Measurements from ENCODE around the gene SPTBN5. TPM values are rescaled to one million over a fixed set of nuclear protein-coding genes. Genes with fewer than 3 reads are reported as not detected.

Gene SPTBN5
- total RNA-seq, 1 experiment from 2014 or later: 0.96 TPM

GRCh38 chr15:41824062-41824745 is 69.6 kb downstream of the SPTBN5 start:
- ChIA-PET POLR2A (no interaction called here), RAD21 (ENCODE audit: low non-redundant PET in 1 of 2, low total read pairs in 2 of 2, uncharacterized antibody in 2 of 2, unreplicated experiment in 2 of 2) (no interaction called here), CTCF (no interaction called here)
- Histone ChIP-seq H3K4me2 (ENCODE audit: low read length) (no peak overlapping the region), H2AFZ (ENCODE audit: low read depth, low read length, poor library complexity, severe bottlenecking) (no peak overlapping the region), H3K79me2 (ENCODE audit: insufficient read depth, low read length) (no peaks in the 10 kb centered on the region), H3K9me3 (ENCODE audit: control insufficient read depth in 1 of 2, insufficient read depth in 1 of 2, low read depth in 1 of 2, low read length in 2 of 2) (no peaks in the 10 kb centered on the region), H3K36me3 (ENCODE audit: control insufficient read depth in 1 of 2, insufficient read depth in 2 of 2, low read length in 2 of 2) (peaks cover 0 to 6% of the 10 kb centered on the region in 2 experiments; a peak in 2 of 4 replicates), H3K27ac (ENCODE audit: low read depth, low read length) (no peak overlapping the region), H4K20me1 (ENCODE audit: insufficient read depth) (no peaks in the 10 kb centered on the region), H3K27me3 (ENCODE audit: insufficient read depth, low read length) (no peaks in the 10 kb centered on the region), H3K9ac (ENCODE audit: low read length) (no peak overlapping the region), H3K4me1 (ENCODE audit: control insufficient read depth in 1 of 2, insufficient read depth in 2 of 2, low read length in 2 of 2) (peaks cover 6 to 13% of the 10 kb centered on the region in 2 experiments; a peak in 3 of 4 replicates), H3K4me3 (replicated peaks in 1 of 2; ENCODE audit: low read depth in 1 of 2, low read length in 2 of 2) (no peak overlapping the region), H3K9me2 (ENCODE audit: insufficient read depth) (no peaks in the 10 kb centered on the region)
- no TSS peak for BruUV-seq (replicated peaks)
- ATAC-seq: no peak
- intact Hi-C loops (cut with micrococcal nuclease): no loop called here
- TF ChIP-seq ATF3 (IDR thresholded peaks at IDR 0.05): no peak
- TF ChIP-seq EZH2 (IDR thresholded peaks at IDR 0.05): no peak
- TF ChIP-seq POLR2A (IDR thresholded peaks at IDR 0.05; ENCODE audit: borderline replicate concordance, extremely low read depth, insufficient read depth, insufficient read length): no peak
- TF ChIP-seq EZH2phosphoT487 (IDR thresholded peaks at IDR 0.05; ENCODE audit: borderline replicate concordance): no peak
- TF ChIP-seq TCF7L2 (IDR thresholded peaks at IDR 0.05; ENCODE audit: borderline replicate concordance, extremely low read depth, insufficient read depth, insufficient read length): no peak
- no peak for TF ChIP-seq MAX (IDR thresholded peaks at IDR 0.05)
- TF ChIP-seq ZNF274 (IDR thresholded peaks at IDR 0.05; ENCODE audit: low read depth, low read length): no peak
- no peak for TF ChIP-seq CEBPB (IDR thresholded peaks at IDR 0.05; ENCODE audit: low read depth)
- TF ChIP-seq ZFX (IDR thresholded peaks at IDR 0.05): no peak
- no peak for TF ChIP-seq ELF1 (IDR thresholded peaks at IDR 0.05; ENCODE audit: borderline replicate concordance, low read depth)
- TF ChIP-seq RAD21 (IDR thresholded peaks at IDR 0.05; ENCODE audit: low read depth): no peak
- TF ChIP-seq CBX3 (IDR thresholded peaks at IDR 0.05; ENCODE audit: low read depth): no peak
- TF ChIP-seq FOSL1 (IDR thresholded peaks at IDR 0.05; ENCODE audit: low read depth): no peak
- TF ChIP-seq JUND (IDR thresholded peaks at IDR 0.05): no peak
- TF ChIP-seq SRF (IDR thresholded peaks at IDR 0.05; ENCODE audit: low read depth): no peak
- TF ChIP-seq SIN3A (IDR thresholded peaks at IDR 0.05; ENCODE audit: low read depth): no peak
- no peak for TF ChIP-seq SP1 (IDR thresholded peaks at IDR 0.05; ENCODE audit: low read depth)
- no peak for TF ChIP-seq REST (IDR thresholded peaks at IDR 0.05; ENCODE audit: low read depth)
- no peak for TF ChIP-seq CTCF (IDR thresholded peaks at IDR 0.05 in 2 of 3, conservative IDR thresholded peaks at IDR 0.05 in 1 of 3; ENCODE audit: borderline replicate concordance in 1 of 3, insufficient read depth in 1 of 3, low read depth in 2 of 3, low read length in 2 of 3)
- DNase-seq (ENCODE audit: low read depth, low spot score): no peak

All from HCT116 (cell line).